Right atrium auricular region (tissue), 2 donors: ENCODE data around the gene MYO15B. TPM values are rescaled to one million over a fixed set of nuclear protein-coding genes. Genes with fewer than 3 reads are reported as not detected.

ENCODE experiments used
- DNase-seq: peaks from one replicate; pipeline ENCODE4 v3.0.0-alpha.2; 2019; ENCODE audit warnings: low spot score
- H3K27ac ChIP-seq, 2 donors: fragments of 200-600 bp; sonication (generic); 1 replicate in 1 of 2; 2 replicates in 1 of 2; pipeline ENCODE4 v1.5.1; 2016 to 2019
- H3K27me3 ChIP-seq, 2 donors: fragments of 200-600 bp; sonication (generic); one replicate each; pipeline versions ENCODE4 v1.5.1 to v1.6.0; 2017 to 2019
- H3K36me3 ChIP-seq: fragments of 200-600 bp; sonication (generic); one replicate; pipeline ENCODE4 v1.5.1; 2016
- H3K4me1 ChIP-seq, 2 donors: fragments of 200-600 bp; sonication (generic); one replicate each; pipeline versions ENCODE4 v1.5.1 to v1.6.0; 2017 to 2019
- H3K4me3 ChIP-seq, 2 donors: fragments of 200-600 bp; sonication (generic); 1 replicate in 1 of 2; 2 replicates in 1 of 2; pipeline ENCODE4 v1.5.1; 2017 to 2019; ENCODE audit warnings: mild to moderate bottlenecking in 1 of 2, moderate library complexity in 1 of 2
- H3K9me3 ChIP-seq, 2 donors: fragments of 200-600 bp; sonication (generic); one replicate each; pipeline ENCODE4 v1.5.1; 2019
- total RNA-seq, 2 donors: library from RNA; depleted of rRNA; stranded (reverse); fragments of >200 nt; gene quantifications; one replicate each; pipeline ENCODE4 v1.1.0, GENCODE V29; 2016
- TF ChIP-seq, protein P1 (sequence below), 2 donors: fragments of 200-600 bp; sonication (generic); IDR thresholded peaks; one replicate each; pipeline ENCODE4 v1.5.1; 2019; ENCODE audit warnings: antibody characterized with exemption in 2 of 2

MYO15B gene
- total RNA-seq, 2 donors from 2014 or later: 29.3 to 34.3 TPM

DNA sequence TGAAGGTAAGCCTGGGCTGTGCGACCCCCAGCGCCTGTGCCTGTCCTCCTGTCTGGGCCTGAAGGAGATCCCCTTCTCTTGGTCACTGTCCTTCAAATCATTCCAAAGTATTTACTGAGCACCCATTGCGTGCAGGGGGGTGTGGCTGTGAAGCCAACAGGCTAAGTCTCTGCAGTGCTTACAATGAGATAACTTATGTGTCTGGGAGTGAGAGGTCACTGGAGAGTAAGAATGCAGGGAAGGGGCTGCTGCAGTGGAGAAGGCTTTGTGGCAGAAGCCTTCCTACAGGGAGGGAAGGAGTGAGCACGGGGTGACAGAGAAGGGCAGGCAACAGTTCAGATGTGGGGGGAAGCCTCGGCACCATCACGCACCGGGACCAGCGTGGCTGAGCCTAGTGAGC lies 34.5 kb downstream of the MYO15B start:
- TF ChIP-seq, protein P1, sequence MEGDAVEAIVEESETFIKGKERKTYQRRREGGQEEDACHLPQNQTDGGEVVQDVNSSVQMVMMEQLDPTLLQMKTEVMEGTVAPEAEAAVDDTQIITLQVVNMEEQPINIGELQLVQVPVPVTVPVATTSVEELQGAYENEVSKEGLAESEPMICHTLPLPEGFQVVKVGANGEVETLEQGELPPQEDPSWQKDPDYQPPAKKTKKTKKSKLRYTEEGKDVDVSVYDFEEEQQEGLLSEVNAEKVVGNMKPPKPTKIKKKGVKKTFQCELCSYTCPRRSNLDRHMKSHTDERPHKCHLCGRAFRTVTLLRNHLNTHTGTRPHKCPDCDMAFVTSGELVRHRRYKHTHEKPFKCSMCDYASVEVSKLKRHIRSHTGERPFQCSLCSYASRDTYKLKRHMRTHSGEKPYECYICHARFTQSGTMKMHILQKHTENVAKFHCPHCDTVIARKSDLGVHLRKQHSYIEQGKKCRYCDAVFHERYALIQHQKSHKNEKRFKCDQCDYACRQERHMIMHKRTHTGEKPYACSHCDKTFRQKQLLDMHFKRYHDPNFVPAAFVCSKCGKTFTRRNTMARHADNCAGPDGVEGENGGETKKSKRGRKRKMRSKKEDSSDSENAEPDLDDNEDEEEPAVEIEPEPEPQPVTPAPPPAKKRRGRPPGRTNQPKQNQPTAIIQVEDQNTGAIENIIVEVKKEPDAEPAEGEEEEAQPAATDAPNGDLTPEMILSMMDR (IDR thresholded peaks at IDR 0.05): no peak
- Histone ChIP-seq H3K36me3 (peaks cover 58% of the 10 kb centered on the region), H3K9me3 (no peaks in the 10 kb centered on the region), H3K4me3 (no peak overlapping the region), H3K27ac (no peak overlapping the region), H3K27me3 (no peaks in the 10 kb centered on the region), H3K4me1 (no peaks in the 10 kb centered on the region)
- DNase-seq: no peak

- peaks cover 60% of the 10 kb centered on the region for H3K36me3 ChIP-seq
- no peaks in the 10 kb centered on the region for H3K4me1 ChIP-seq
- DNase-seq: no peak
Measured at GRCh38 chr17:75622771-75623273, 35.2 kb downstream of the MYO15B start.

GRCh38 chr17:75623386-75623785 lies 35.8 kb downstream of the MYO15B start:
- Histone ChIP-seq H3K9me3 (no peaks in the 10 kb centered on the region), H3K27me3 (no peaks in the 10 kb centered on the region), H3K27ac (no peak overlapping the region), H3K36me3 (peaks cover 55% of the 10 kb centered on the region), H3K4me1 (no peaks in the 10 kb centered on the region), H3K4me3 (no peak overlapping the region)
- TF ChIP-seq, protein P1 (IDR thresholded peaks at IDR 0.05): no peak
- no peak for DNase-seq

More at GRCh38 chr17:75622771-75623273, 35.2 kb downstream of the MYO15B start:
- H3K4me3 ChIP-seq: no peak overlapping the region
- no peaks in the 10 kb centered on the region for H3K9me3 ChIP-seq
- H3K27me3 ChIP-seq: no peaks in the 10 kb centered on the region
- H3K27ac ChIP-seq: no peak overlapping the region
- TF ChIP-seq, protein P1 (IDR thresholded peaks at IDR 0.05): no peak

- no peaks in the 10 kb centered on the region for H3K27me3 ChIP-seq
- H3K27ac ChIP-seq: no peak overlapping the region
- no peaks in the 10 kb centered on the region for H3K4me1 ChIP-seq
- H3K4me3 ChIP-seq: no peak overlapping the region
- DNase-seq: no peak
- no peaks in the 10 kb centered on the region for H3K9me3 ChIP-seq
- H3K36me3 ChIP-seq: peaks cover 51% of the 10 kb centered on the region
- TF ChIP-seq, protein P1 (IDR thresholded peaks at IDR 0.05): no peak
Measured at GRCh38 chr17:75624021-75624420, 36.4 kb downstream of the MYO15B start.

- TF ChIP-seq, protein P1 (IDR thresholded peaks at IDR 0.05): no peak
- no peaks in the 10 kb centered on the region for H3K4me1 ChIP-seq
- H3K27ac ChIP-seq: no peak overlapping the region
- H3K36me3 ChIP-seq: peaks cover 43% of the 10 kb centered on the region
- H3K9me3 ChIP-seq: no peaks in the 10 kb centered on the region
- DNase-seq: no peak
- no peak overlapping the region for H3K4me3 ChIP-seq
- H3K27me3 ChIP-seq: no peaks in the 10 kb centered on the region
Measured at GRCh38 chr17:75624714-75625345, 37.2 kb downstream of the MYO15B start.
